ENCODE results near the gene NUDT4. TPM values are rescaled to one million over a fixed set of nuclear protein-coding genes. Genes with fewer than 3 reads are reported as not detected.
A peak's percentile ranks its signal among the peaks of the same experiment; 100 is the strongest.

Gene NUDT4
- total and polyA plus RNA-seq, 9 of the 15 experiments (the other 6 are each of a cell fraction or from before 2014, with no cell fraction given) = 38.1 to 164 (median 99.2) TPM

DNA sequence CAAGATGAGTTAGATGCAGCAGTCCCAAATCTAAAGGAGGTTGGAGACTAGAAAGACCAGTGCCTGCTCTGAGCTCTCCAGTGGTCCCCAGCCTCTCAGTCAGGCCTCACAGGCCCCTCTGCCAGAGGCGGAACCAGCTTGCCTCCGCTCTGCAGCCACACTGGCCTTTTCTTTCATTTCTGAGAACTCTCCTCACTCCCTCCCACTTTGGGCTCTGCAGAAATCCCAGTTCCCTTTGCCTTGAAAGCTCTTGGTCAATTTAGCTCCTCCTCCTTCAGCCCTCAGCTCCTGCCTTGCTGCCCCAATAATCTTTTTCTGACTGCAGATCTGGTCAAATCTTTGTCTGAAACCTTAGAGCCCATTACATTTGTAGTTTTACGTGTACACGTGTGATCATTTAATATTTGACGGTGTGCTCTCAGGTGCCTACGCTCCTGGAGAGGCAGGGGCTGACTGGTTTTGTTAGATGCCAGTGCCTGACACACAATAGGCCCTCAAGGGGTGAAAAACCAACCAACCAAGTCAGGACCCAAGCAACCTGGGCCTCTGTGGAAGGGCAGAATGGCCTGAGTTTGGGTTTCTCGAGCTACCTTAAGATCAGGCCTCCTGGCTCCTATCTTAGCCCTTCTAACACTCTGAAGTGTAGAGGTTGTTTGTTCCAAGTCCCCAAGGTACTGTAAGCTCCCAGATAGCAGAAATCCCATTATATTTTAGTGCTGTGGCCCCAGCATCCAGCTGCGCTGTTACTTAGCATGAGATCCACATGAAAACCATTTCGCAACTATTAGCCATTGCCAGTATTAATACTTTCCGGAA is 1.1 kb upstream of the NUDT4 start (continued):
- TF ChIP-seq, protein P1, sequence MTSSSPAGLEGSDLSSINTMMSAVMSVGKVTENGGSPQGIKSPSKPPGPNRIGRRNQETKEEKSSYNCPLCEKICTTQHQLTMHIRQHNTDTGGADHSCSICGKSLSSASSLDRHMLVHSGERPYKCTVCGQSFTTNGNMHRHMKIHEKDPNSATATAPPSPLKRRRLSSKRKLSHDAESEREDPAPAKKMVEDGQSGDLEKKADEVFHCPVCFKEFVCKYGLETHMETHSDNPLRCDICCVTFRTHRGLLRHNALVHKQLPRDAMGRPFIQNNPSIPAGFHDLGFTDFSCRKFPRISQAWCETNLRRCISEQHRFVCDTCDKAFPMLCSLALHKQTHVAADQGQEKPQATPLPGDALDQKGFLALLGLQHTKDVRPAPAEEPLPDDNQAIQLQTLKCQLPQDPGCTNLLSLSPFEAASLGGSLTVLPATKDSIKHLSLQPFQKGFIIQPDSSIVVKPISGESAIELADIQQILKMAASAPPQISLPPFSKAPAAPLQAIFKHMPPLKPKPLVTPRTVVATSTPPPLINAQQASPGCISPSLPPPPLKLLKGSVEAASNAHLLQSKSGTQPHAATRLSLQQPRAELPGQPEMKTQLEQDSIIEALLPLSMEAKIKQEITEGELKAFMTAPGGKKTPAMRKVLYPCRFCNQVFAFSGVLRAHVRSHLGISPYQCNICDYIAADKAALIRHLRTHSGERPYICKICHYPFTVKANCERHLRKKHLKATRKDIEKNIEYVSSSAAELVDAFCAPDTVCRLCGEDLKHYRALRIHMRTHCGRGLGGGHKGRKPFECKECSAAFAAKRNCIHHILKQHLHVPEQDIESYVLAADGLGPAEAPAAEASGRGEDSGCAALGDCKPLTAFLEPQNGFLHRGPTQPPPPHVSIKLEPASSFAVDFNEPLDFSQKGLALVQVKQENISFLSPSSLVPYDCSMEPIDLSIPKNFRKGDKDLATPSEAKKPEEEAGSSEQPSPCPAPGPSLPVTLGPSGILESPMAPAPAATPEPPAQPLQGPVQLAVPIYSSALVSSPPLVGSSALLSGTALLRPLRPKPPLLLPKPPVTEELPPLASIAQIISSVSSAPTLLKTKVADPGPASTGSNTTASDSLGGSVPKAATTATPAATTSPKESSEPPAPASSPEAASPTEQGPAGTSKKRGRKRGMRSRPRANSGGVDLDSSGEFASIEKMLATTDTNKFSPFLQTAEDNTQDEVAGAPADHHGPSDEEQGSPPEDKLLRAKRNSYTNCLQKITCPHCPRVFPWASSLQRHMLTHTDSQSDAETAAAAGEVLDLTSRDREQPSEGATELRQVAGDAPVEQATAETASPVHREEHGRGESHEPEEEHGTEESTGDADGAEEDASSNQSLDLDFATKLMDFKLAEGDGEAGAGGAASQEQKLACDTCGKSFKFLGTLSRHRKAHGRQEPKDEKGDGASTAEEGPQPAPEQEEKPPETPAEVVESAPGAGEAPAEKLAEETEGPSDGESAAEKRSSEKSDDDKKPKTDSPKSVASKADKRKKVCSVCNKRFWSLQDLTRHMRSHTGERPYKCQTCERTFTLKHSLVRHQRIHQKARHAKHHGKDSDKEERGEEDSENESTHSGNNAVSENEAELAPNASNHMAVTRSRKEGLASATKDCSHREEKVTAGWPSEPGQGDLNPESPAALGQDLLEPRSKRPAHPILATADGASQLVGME (CRISPR knock-in tag; IDR thresholded peaks at IDR 0.05) = no peak
- TF ChIP-seq NFIC (IDR thresholded peaks at IDR 0.05) = no peak
- peak; percentile 37; the same call in 1 of the 2 replicates for TF ChIP-seq ZBTB7A (IDR thresholded peaks at IDR 0.05; ENCODE audit: borderline replicate concordance, control insufficient read depth, low read depth, low read length)
- TF ChIP-seq, protein P2, sequence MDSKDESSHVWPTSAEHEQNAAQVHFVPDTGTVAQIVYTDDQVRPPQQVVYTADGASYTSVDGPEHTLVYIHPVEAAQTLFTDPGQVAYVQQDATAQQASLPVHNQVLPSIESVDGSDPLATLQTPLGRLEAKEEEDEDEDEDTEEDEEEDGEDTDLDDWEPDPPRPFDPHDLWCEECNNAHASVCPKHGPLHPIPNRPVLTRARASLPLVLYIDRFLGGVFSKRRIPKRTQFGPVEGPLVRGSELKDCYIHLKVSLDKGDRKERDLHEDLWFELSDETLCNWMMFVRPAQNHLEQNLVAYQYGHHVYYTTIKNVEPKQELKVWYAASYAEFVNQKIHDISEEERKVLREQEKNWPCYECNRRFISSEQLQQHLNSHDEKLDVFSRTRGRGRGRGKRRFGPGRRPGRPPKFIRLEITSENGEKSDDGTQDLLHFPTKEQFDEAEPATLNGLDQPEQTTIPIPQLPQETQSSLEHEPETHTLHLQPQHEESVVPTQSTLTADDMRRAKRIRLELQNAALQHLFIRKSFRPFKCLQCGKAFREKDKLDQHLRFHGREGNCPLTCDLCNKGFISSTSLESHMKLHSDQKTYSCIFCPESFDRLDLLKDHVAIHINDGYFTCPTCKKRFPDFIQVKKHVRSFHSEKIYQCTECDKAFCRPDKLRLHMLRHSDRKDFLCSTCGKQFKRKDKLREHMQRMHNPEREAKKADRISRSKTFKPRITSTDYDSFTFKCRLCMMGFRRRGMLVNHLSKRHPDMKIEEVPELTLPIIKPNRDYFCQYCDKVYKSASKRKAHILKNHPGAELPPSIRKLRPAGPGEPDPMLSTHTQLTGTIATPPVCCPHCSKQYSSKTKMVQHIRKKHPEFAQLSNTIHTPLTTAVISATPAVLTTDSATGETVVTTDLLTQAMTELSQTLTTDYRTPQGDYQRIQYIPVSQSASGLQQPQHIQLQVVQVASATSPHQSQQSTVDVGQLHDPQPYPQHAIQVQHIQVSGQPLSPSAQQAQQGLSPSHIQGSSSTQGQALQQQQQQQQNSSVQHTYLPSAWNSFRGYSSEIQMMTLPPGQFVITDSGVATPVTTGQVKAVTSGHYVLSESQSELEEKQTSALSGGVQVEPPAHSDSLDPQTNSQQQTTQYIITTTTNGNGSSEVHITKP (IDR thresholded peaks at IDR 0.05; ENCODE audit: partially characterized antibody) = peak; percentile 16
- TF ChIP-seq CCAR2 (IDR thresholded peaks at IDR 0.05; ENCODE audit: low read depth, low read length) = no peak
- peak; percentile 36; the same call in 1 of the 2 replicates for TF ChIP-seq JUND (IDR thresholded peaks at IDR 0.05; ENCODE audit: borderline replicate concordance, low read depth, low read length)
- peak; percentile 33; the same call in 1 of the 3 replicates for TF ChIP-seq JUND (tag; IDR thresholded peaks at IDR 0.05; ENCODE audit: borderline replicate concordance, low read depth, low read length)
- TF ChIP-seq KDM5B (IDR thresholded peaks at IDR 0.05; ENCODE audit: insufficient replicate concordance, low read depth, low read length) = peak; percentile 87
- TF ChIP-seq, protein P3, sequence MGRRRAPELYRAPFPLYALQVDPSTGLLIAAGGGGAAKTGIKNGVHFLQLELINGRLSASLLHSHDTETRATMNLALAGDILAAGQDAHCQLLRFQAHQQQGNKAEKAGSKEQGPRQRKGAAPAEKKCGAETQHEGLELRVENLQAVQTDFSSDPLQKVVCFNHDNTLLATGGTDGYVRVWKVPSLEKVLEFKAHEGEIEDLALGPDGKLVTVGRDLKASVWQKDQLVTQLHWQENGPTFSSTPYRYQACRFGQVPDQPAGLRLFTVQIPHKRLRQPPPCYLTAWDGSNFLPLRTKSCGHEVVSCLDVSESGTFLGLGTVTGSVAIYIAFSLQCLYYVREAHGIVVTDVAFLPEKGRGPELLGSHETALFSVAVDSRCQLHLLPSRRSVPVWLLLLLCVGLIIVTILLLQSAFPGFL (CRISPR knock-in tag; IDR thresholded peaks at IDR 0.05) = no peak
- no peak for TF ChIP-seq HNRNPH1 (optimal IDR thresholded peaks at IDR 0.05; ENCODE audit: low read depth, low read length)
- TF ChIP-seq DACH1 (IDR thresholded peaks at IDR 0.05; ENCODE audit: partially characterized antibody) = no peak
- TF ChIP-seq CEBPB (tag; IDR thresholded peaks at IDR 0.05) = peak; percentile 84
- peak; percentile 51 for TF ChIP-seq TAF1 (IDR thresholded peaks at IDR 0.05; ENCODE audit: control insufficient read depth, extremely low read depth, insufficient read depth, low read length, severe bottlenecking)
- TF ChIP-seq NR3C1 (CRISPR knock-in tag; IDR thresholded peaks at IDR 0.05) = no peak
- 0 out of 2 replicates have a peak, but pooled peaks have one; percentile 40 for TF ChIP-seq ZNF121 (CRISPR knock-in tag; conservative IDR thresholded peaks at IDR 0.05)
